HG03575 (cell line): Measurements from ENCODE around the gene DCLK1.

Experiments
- ATAC-seq: cut with Tn5 transposase; IDR thresholded peaks from one replicate; pipeline ENCODE4 v1.9.1; 2021; ENCODE audit not compliant: unreplicated experiment, insufficient number of reproducible peaks, low FRiP score; ENCODE audit errors: extremely low read depth

The DCLK1 gene

GRCh38 chr13:35833031-35833430 lies 298.2 kb downstream of the DCLK1 start:
- no peak for ATAC-seq

GRCh38 chr13:35832551-35832950 lies 298.6 kb downstream of the DCLK1 start:
- ATAC-seq: no peak

GRCh38 chr13:35830850-35831450 lies 300.2 kb downstream of the DCLK1 start:
- ATAC-seq: no peak

- no peak for ATAC-seq
Observed at GRCh38 chr13:35826626-35827254, 304.4 kb downstream of the DCLK1 start.

- no peak for ATAC-seq
Observed at GRCh38 chr13:35824825-35825224, 306.4 kb downstream of the DCLK1 start.

GRCh38 chr13:35824395-35824794 lies 306.8 kb downstream of the DCLK1 start:
- ATAC-seq: no peak

GRCh38 chr13:35822666-35823065 lies 308.5 kb downstream of the DCLK1 start:
- no peak for ATAC-seq

- no peak for ATAC-seq
Observed at GRCh38 chr13:35818633-35819067, 312.5 kb downstream of the DCLK1 start.

GRCh38 chr13:35817642-35818607 lies 313.3 kb downstream of the DCLK1 start:
- no peak for ATAC-seq

GRCh38 chr13:35814605-35815011 lies 316.6 kb downstream of the DCLK1 start:
- ATAC-seq: no peak

GRCh38 chr13:35812736-35813135 lies 318.4 kb downstream of the DCLK1 start:
- ATAC-seq: no peak

GRCh38 chr13:35810321-35810720 lies 320.9 kb downstream of the DCLK1 start:
- no peak for ATAC-seq

- ATAC-seq: no peak
Observed at GRCh38 chr13:35808846-35809245, 322.3 kb downstream of the DCLK1 start.

- ATAC-seq: no peak
Observed at GRCh38 chr13:35804901-35805300, 326.3 kb downstream of the DCLK1 start.

- ATAC-seq: no peak
Observed at GRCh38 chr13:35797991-35798390, 333.2 kb downstream of the DCLK1 start.

- no peak for ATAC-seq
Observed at GRCh38 chr13:35797244-35797643, 333.9 kb downstream of the DCLK1 start.

GRCh38 chr13:35796623-35797022 lies 334.6 kb downstream of the DCLK1 start:
- no peak for ATAC-seq

- ATAC-seq: no peak
Observed at GRCh38 chr13:35794734-35795389, 336.3 kb downstream of the DCLK1 start.

GRCh38 chr13:35793823-35794222 lies 337.4 kb downstream of the DCLK1 start:
- no peak for ATAC-seq
